GM21529 (cell line): Measurements from ENCODE around the gene ITPR1.

ENCODE experiments used
- ATAC-seq: cut with Tn5 transposase; IDR thresholded peaks from one replicate; pipeline ENCODE4 v1.9.1; 2021; ENCODE audit not compliant: unreplicated experiment

Gene ITPR1

DNA sequence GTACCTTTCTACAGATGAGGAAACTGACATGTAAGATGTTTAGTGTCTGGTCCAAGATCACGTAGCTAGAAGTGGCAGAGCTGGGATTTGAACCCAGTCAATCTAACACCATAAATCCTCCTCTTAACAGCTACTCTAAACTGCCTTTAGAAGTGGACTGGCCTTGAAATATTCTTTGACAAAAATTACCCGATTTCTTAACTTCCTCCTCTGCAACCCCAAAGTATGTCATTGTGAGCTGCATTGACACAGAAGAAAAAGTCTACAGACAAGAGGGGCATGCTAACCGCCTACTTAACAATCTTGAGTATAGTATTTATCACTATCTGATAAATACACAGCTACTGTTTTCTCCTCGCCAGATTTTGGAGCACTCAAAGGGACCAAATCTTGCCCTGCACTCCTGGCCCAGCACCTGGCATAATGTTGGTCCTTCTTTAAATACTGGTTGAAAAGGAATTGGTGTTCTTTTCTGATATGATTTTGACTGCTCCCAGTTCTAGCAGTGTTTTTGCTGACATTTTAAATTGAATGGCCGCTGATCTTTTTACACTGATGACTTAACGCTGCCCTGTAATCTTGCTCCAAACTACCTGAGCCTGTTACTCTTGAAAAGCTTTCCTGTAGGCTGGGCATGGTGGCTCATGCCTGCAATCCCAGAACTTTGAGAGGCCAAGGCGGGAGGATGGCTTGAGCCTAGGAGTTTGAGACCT lies 36.9 kb downstream of the ITPR1 start:
- no peak for ATAC-seq

- ATAC-seq = no peak
Observed at GRCh38 chr3:4531478-4532025, 38.4 kb downstream of the ITPR1 start.

DNA sequence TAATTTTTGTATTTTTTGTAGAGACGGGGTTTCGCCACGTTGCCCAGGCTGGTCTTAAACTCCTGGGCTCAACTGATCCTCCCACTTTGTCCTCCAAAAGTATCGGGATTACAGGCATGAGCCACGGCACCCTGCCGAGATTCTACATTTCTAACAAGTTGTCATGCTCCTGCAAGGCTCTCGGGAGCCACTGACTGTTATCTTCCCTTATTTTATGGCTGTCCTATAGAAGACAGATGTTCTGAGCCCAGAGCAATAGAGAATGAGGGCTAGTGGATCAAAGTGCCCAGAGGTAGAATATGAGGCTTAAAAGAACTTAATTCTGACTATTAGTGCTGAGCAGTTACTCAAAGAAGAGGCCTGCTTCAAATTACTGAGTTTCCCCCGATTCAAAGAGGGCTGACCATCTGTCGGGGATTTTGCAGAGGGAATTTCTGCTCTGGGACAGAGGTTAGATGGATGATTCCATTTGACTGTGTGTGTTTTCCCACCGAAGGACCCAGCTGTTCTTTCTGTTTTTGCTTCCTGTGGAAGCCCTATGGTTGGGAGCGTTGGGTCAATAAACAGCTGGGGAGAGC lies 39.5 kb downstream of the ITPR1 start:
- no peak for ATAC-seq

DNA sequence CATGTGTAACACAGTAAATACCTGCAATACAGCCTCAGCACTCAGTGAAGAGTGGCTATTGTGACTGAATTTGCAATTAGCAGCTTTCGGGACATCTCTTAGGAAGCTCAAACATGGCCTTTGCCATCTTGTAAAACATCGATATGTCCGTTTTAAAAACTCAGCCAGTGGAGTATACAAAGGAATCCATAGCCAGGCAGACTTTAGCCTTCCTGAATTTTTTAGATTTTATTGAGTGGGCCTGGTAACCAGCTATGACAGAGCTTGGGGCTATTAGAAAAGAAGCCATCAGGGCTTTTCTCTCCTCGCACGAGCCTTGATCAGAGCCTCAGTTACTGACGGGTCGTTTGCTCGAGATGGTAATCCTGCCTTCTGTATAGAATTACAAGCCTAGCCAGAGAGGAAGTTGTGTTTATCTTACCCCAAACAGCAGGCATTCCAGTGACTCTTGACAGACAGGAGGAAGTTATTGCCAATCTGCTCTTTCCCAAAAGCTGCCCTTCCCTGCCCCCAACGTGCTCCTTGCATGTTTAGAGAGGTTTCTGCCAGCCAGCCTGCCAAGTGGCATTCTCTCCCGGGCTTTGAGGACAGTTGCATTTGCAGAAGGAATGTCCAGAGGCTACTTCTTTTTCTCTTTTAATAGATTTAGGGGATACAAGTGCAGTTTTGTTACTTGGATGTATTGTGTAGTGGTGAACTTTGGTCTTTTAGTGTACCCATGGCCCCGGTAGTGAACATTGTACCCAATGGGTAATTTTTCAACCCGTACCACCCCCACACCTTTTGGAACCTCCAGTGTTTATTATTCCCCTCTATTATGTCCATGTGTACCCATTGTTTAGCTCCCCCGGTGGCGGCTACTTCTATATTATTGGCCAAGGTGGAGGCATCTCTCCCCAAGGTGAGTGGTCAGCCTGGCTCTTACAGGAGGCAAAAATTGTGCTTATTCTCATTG lies 40.6 kb downstream of the ITPR1 start:
- no peak for ATAC-seq

- ATAC-seq = no peak
Observed at GRCh38 chr3:4534906-4535305, 41.8 kb downstream of the ITPR1 start.

GRCh38 chr3:4536260-4536659 lies 43.1 kb downstream of the ITPR1 start:
- no peak for ATAC-seq

- ATAC-seq = no peak
Observed at GRCh38 chr3:4540267-4540666, 47.1 kb downstream of the ITPR1 start.

DNA sequence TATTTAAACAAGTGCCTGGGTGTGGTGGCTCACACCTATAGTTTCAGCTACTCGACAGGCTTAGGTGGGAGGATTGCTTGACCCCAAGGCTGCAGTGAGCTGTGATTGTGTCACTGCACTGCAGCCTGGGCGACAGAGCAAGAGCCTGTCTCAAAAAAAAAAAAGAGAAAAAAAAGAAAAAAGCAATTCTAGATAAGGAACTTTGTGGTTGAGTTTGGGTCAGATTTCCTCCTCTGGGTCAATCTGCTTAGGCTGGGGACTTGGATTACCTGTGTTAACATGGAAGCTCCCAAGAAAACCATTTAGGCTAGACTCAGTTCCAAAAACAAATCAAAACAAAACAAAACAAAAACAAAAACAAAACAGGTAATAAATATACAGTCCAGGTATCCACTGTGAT lies 50.0 kb downstream of the ITPR1 start:
- no peak for ATAC-seq

DNA sequence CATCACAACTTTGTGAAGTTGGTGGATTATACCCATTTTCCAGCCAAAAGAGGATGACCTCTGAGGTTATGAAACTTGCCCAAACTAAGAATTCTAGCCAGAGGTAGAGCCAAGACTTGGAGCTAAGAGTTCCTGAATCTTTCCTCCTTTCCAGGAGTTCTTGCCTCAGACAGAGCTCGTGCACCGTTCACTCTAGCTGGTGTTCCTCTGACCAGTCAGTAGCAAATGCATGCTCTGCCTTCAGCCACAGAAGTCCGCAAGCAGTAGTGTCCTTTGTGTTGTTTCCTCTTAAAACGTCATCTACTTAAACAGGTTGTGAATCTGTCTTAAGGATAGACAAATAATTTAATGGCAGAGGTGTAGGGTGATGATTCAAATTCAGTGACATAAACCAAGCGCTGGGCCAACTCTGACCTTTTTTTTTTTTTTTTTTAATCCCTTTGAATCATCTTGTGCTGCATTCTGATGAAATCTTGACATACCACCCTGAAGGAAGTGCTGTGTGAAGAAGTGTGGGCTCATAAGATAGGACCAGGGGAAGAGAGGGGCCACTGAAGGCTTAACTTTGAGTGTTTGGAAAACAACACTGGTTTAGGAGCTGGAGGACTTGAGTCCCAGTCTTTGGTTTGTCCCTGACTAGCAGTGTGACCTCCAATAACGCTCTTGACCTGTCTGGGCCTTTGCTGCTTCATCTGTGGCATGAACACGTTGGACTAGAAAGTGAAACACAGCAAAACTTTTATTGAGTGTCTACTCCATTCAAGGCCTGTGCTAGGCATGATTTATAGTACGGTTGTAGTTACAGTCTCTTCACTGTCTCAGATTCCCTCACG lies 53.4 kb downstream of the ITPR1 start:
- ATAC-seq = no peak

DNA sequence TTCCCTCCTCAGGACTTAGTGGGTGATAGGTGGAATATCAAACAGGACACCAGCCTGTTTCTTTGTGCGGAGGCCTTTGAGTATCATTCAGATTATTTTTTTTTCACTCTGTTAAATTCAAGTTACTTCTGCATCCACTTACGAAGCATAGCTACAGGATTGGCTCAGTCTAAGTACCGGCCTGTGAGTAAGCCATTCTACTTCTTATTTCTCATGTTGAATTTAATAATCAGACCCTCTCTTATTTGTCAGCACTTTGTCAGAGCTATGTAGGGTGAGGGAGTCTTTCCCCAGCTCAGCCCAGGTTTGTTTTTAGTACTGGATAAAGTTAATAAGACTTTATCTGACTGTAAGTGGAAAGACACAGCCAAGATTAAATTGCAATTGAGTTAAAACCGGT lies 54.7 kb downstream of the ITPR1 start:
- no peak for ATAC-seq

GRCh38 chr3:4548356-4548755 lies 55.2 kb downstream of the ITPR1 start:
- no peak for ATAC-seq

DNA sequence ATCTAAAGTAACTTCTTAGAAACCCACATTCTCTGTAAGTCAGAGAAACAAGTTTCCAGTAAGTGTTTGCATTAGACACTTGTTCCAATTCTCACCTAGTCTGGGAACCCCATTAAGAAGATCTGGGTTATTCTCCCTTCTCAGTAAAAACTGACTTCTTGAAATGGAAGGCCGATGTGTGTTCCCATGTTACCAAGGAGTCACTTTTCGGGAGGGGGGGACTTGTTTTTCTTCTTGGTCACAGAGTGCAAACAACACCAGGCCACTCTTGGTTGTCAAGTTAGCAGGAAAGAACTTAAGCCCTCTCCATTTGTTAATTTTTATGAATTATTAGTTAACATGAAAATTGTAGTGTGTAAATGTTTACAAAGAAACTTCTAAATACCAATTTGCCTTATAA lies 55.6 kb downstream of the ITPR1 start:
- no peak for ATAC-seq

GRCh38 chr3:4549896-4550295 lies 56.7 kb downstream of the ITPR1 start:
- no peak for ATAC-seq

GRCh38 chr3:4551051-4551711 lies 58.0 kb downstream of the ITPR1 start:
- no peak for ATAC-seq

- no peak for ATAC-seq
Observed at GRCh38 chr3:4551794-4552442, 58.8 kb downstream of the ITPR1 start.

GRCh38 chr3:4552811-4553210 lies 59.7 kb downstream of the ITPR1 start:
- ATAC-seq = no peak

- ATAC-seq = no peak
Observed at GRCh38 chr3:4561661-4562060, 68.5 kb downstream of the ITPR1 start.

DNA sequence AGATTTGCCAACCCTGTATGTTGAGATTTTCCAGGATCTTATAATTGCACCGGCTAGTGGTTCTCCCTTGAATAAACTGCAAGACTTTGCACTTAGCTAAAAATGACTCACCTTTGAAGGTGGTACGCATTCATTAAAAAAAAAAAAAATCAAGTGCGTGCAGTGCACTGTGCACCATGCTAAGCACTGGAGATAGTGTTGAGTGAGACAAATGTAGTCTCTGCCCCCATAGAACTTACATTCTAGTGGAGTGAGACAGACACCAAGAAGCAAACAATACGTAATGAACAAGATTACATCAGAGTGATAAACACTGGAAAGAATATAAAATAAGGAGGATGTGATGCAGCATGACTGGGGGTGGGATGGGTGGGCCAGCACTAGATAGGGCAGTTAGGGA lies 69.4 kb downstream of the ITPR1 start:
- ATAC-seq = no peak

DNA sequence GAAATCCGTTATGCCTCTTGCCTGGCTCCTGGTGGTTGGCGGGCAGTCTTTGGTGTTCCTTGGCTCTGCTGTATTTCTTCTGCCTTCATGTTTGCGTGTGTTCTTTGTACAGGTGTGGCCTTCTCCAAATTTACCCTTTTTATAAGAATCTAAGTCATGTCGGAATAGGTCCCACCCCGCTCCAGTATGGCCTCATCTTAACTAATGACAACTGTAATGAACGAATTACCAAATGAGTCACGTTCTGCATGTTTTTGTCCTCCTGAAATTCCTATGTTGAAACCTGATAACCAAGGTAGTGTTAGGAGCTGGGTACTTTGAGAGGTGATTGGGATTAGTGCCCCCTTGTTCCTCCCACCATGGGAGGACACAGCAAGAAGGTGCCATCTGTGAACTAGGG lies 71.1 kb downstream of the ITPR1 start:
- ATAC-seq = no peak
